HG03139 (cell line): ENCODE data around the gene TAF11L7.
"Not testable (repeated sequence)": the region's sequence is repeated elsewhere in the genome, so short reads cannot be mapped to it uniquely, and the experiment has no call there.

Source experiments
- ATAC-seq: cut with Tn5 transposase; IDR thresholded peaks from one replicate; pipeline ENCODE4 v1.9.1; 2021; ENCODE audit not compliant: unreplicated experiment

TAF11L7 gene

DNA sequence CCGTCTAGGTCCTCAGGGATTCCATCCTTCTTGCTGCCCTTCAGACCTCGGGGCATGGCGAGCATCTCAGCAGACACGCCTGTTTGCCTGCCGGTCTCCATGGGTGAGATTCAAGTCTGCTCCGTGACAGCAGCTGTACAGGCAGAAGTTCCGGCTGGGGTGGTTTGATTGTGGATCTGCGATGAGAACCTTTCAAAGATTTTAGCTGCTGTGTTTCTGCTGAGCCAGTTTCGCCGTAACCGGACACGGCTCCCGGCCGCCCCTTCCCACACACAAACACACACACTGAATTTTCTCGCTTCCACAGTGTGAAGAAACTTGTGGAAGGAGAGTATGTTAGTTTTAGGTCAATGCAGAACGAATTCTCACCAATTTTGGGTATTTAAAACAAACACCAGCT, at the start of gene TAF11L7:
Gene TAF11L7, minus strand, starts transcription at position 101 of the 400 bp plus-strand sequence.
- not testable (repeated sequence) for ATAC-seq

DNA sequence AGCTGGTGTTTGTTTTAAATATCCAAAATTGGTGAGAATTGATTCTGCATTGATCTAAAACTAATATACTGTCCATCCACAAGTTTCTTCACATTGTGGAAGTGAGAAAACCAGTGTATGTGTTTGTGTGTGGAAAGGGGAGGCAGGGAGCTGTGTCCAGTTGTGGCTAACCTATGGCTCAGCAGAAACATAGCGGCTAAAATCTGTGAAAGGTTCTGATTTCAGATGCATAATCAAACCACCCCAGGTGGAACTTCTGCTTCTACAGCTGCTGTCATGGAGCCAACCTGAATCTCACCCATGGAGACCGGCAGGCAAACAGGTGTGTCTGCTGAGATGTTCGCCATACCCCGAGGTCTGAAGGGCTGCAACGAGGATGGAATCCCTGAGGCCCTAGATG, 48.6 kb upstream of the TAF11L7 start, which contains the start of gene TAF11L14:
Gene TAF11L14, plus strand, starts transcription at position 301 of the 400 bp plus-strand sequence.
- no peak for ATAC-seq

DNA sequence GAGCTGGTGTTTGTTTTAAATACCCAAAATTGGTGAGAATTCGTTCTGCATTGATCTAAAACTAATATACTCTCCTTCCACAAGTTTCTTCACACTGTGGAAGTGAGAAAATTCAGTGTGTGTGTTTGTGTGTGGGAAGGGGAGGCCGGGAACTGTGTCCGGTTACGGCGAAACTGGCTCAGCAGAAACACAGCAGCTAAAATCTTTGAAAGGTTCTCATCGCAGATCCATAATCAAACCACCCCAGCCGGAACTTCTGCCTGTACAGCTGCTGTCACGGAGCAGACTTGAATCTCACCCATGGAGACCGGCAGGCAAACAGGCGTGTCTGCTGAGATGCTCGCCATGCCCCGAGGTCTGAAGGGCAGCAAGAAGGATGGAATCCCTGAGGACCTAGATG, 46.2 kb upstream of the TAF11L7 start, which contains the start of gene TAF11L13:
Gene TAF11L13, plus strand, starts transcription at position 301 of the 400 bp plus-strand sequence.
- not testable (repeated sequence) for ATAC-seq

DNA sequence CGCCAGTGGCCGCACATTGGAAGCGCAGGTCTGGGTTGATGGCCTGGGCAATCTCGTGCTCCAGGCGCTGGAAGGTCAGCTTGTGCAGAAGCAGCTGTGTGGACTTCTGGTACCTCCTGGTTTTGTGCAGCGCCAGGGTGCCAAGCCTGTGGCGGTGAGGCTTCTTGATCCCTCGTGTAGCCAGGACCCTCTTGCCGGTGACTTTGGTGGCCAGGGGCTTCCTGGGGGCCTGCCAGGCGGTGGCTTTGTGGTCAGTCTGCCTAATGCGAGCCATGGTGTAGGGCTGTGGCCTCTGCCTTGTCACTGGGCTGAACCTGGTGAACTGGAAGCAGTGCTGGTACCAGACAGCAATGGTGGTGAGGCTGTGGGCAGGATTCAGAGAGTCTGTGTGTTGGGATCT, 40.1 kb upstream of the TAF11L7 start:
- no peak for ATAC-seq

DNA sequence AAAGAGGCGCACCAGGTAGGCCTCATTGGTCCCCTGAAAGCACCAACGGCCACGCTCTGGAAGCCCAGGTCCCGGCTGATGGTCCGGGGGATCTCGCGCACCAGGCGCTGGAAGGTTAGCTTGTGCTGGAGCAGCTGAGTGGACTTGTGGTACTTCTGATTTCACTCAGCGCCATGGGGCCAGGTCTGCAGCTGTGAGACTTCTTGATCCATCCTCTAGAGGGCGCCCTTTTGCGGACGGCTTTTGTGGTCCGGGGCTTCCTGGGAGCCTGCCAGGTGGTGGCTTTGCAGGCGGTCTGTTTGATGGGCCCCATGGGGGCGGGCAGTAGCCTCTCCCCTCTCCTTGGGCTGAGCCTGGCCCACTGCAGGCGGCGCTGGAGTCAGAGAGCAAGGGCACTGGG, 35.1 kb upstream of the TAF11L7 start:
- ATAC-seq: no peak

DNA sequence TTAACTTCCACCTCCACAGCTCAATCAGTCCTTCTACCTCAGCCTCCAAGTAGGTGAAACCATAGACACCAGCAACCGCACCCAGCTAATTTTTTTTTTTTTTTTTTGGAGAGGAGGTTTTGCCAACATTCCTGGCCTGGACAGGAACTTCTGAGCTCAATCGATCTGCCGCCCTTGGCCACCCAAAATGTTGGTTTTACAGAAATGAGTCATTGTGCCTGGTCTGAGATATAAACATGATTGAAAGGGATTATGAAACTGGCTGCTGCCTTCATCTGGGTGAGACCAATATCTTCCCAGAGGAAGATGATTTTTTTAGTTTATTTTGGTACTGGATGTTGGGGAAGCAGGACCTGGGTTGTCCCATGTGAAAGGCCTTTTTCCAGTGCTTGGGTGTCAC, 33.8 kb upstream of the TAF11L7 start:
- no peak for ATAC-seq

DNA sequence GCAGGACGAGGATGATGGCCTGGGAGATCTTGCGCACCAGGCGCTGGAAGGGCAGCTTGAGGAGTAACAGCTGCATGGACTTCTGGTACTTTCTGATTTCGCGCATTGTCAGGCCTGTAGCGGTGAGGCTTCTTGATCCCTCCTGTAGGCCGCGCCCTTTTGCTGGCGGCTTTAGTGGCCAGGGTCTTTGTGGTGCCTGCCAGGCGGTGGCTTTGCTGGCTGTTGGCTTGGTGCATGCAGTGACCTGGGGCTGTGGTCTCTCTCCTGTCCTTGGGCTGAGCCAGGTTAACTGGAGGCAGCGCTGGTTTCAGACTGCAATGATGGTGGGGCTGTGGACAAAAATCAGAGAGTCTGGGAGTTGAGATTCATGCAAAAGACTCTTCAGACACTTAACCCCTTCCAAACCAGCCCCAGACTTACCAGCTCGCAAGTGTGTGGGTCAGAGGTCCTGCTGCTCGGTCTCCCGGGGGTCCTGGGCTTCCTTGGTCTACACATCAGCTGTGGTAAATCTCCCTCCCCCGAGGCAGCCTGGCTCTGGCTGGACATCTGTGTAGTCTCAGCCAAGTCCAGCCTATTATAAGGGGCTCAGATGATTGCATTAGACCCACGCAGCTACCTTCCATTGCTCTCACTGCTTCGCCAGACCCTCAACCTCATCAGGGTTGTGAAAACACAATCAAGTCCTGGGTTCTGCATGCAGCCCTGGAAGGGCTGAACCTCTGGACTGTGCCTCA, 29.5 kb upstream of the TAF11L7 start:
- ATAC-seq: no peak

DNA sequence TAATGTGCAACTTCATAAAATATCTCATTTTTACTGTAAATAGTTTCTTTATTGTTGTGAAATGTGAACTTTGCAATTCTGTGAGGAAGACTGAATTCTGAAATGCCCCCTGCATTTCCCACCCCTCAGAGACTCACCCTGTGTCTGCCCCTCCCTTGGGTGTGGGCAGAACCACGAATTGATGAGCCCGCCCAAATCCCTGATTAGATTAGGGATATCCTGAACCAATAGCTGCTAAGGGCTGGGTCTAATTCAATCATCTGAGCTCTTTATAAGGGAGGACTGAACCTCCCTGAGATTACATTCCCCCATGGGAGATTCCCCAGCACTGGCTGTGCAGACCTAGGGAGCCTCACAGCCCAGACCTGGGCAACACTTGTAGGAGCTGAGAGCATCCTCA, 24.5 kb upstream of the TAF11L7 start, which contains the start of gene TAF11L12:
Gene TAF11L12, plus strand, starts transcription at position 301 of the 400 bp plus-strand sequence.
- ATAC-seq: not testable (repeated sequence)

DNA sequence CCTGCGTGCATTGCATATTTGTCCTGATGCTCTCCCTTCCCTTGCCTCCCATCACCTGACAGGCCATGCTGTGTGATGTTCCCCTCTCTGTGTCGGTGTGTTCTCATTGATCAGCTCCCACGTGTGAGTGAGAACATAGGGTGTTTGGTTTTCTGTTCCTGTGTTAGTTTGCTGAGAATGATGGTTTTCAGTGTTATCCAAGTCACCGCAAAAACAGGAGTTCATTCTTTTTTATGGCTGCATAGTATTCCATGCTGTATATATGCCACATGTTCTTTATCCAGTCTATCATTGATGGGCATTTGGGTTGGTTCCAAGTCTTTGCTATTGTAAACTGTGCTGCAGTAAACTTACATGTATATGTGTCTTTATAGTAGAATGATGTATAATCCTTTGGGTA, 21.9 kb upstream of the TAF11L7 start:
- not testable (repeated sequence) for ATAC-seq

DNA sequence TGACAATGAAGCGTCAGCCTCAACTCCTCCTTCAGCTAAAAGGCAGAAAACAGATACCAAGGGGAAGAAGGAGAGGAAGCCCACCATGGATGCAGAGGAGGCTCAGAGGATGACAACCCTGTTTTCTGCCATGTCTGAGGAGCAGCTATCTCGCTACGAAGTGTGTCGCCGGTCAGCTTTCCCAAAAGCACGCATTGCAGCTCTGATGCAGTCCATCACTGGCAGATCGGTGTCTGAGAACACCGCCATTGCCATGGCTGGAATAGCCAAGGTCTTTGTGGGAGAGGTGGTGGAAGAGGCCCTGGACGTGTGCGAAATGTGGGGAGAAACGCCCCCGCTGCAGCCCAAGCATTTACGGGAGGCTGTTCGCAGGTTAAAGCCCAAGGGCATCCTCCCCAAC, 19.4 kb upstream of the TAF11L7 start:
- ATAC-seq: no peak

DNA sequence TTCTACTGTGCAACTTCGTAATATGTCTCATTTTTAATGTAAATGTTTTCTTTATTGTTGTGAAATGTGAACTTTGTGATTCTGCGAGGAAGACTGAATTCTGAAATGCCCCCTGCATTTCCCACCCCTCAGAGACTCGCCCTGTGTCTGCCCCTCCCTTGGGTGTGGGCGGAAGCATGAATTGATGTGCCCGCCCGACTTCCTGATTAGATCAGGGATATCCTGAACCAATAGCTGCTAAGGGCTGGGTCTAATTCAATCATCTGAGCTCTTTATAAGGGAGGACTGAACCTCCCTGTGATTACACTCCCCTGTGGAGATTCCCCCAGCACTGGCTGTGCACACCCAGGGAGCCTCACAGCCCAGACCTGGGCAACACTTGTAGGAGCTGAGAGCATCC, 18.3 kb upstream of the TAF11L7 start, which contains the start of gene TAF11L11:
Gene TAF11L11, plus strand, starts transcription at position 304 of the 400 bp plus-strand sequence.
- ATAC-seq: not testable (repeated sequence)

DNA sequence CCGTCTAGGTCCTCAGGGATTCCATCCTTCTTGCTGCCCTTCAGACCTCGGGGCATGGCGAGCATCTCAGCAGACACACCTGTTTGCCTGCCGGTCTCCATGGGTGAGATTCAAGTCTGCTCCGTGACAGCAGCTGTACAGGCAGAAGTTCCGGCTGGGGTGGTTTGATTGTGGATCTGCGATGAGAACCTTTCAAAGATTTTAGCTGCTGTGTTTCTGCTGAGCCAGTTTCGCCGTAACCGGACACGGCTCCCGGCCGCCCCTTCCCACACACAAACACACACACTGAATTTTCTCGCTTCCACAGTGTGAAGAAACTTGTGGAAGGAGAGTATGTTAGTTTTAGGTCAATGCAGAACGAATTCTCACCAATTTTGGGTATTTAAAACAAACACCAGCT, 12.2 kb upstream of the TAF11L7 start, which contains the start of gene TAF11L10:
Gene TAF11L10, minus strand, starts transcription at position 101 of the 400 bp plus-strand sequence.
- not testable (repeated sequence) for ATAC-seq

DNA sequence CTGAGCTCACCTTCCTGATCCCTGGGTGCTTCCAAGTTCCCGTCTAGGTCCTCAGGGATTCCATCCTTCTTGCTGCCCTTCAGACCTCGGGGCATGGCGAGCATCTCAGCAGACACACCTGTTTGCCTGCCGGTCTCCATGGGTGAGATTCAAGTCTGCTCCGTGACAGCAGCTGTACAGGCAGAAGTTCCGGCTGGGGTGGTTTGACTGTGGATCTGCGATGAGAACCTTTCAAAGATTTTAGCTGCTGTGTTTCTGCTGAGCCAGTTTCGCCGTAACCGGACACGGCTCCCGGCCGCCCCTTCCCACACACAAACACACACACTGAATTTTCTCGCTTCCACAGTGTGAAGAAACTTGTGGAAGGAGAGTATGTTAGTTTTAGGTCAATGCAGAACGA, 8.7 kb upstream of the TAF11L7 start, which contains the start of gene TAF11L9:
Gene TAF11L9, minus strand, starts transcription at position 140 of the 400 bp plus-strand sequence.
- not testable (repeated sequence) for ATAC-seq

DNA sequence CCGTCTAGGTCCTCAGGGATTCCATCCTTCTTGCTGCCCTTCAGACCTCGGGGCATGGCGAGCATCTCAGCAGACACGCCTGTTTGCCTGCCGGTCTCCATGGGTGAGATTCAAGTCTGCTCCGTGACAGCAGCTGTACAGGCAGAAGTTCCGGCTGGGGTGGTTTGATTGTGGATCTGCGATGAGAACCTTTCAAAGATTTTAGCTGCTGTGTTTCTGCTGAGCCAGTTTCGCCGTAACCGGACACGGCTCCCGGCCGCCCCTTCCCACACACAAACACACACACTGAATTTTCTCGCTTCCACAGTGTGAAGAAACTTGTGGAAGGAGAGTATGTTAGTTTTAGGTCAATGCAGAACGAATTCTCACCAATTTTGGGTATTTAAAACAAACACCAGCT, 5.3 kb upstream of the TAF11L7 start, which contains the start of gene TAF11L8:
Gene TAF11L8, minus strand, starts transcription at position 101 of the 400 bp plus-strand sequence.
- not testable (repeated sequence) for ATAC-seq
